NCI-H1930 (cell line): ENCODE measurements around the gene FAM131B.

Experiments used
- DNase-seq, 2 experiments: peaks; one replicate each; lab custom pipeline; 2025; lab: John Stamatoyannopoulos, UW

The FAM131B gene

GRCh38 chr7:143358626-143359025, 3.9 kb downstream of the FAM131B start:
- no peak for DNase-seq

GRCh38 chr7:143356414-143357050, 6.0 kb downstream of the FAM131B start:
- DNase-seq: no peak

DNA sequence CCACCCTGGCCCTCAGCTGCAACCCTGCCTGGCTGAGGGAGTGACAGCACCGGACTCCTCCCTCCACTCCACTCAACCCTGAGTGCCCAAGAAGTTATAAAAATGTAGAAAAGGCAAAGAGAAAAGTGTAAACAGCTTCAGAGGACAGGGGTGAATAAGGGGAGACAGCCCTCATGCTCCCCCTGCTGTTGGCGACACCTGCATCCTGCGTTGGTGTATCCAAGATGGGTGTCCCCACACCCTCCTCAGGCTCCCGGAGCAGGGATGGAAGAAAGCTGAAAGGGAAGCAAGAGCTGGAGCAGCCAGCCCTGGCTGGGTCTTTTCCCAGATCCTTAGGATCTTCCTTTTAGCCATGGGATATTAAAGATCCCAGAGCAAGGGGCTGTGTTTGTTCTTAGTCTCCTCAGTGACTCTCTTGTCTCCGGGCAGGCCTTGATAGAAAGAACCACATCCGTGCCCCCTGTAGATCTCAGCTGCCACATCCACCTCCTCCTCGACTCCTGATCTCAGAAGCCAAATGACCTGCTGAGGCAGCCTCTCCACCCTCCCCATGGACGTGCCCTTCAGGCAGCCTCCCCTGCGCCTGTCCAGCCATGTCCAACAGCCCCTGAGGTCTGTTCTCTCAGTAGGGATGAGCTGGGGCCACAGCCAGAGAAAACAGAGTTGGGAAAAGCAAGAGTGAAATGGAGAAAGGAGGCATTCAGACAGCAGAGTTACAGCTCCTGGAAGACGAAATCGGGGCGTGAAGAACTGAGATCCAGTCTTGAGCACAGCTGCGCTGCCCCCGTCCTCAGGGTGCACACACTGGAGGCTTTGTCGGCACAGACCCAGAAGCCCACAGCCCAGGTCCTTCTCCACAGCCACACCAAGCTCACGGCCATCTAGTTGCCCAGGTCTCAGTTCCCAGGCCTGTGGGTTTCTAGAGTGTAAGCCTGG, 6.8 kb downstream of the FAM131B start:
- DNase-seq: no peak

- DNase-seq: no peak
These were observed 7.5 kb downstream of the FAM131B start for GRCh38 chr7:143354965-143355364.

GRCh38 chr7:143354376-143354775, 8.1 kb downstream of the FAM131B start:
- no peak for DNase-seq

DNA sequence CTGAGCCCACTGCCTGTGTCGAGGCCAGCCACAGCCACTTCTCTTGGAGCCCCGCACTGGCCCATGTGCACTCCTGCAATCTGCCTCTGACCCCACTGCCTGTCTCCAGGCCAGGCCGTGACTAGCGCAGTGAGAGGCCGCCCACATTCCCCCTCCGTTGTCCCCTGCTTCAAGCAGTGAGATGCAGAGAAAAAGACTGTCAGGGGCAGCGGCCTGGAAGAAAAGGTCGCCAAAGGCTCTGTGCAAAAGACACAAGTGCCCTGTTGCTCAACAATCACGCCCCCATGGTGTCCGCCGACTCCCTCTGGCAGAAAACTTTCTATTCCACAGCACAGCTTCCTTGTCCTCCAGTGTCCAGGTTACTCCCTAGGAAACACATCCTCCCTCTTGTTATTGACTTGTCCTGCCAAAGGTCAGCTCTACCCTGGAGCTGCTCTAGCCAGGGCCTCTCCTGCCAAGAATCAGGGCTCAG, 9.9 kb downstream of the FAM131B start:
- DNase-seq: no peak

DNA sequence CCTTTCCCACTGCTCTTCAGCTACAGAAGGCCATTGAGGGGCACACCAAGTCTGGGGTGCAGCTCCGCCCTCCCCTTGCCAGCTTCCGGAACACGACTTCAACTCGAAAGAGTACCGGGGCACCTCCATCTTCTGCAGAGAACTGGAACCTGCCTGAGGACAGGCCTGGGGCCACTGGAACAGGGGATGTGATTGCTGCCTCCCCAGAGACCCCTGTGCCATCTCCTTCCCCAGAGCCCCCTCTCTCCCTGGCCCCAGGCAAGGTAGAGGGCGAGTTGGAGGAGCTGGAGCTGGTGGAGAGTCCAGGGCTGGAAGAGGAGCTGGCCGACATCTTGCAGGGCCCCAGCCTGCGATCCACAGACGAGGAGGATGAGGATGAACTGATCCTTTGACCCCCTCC, 10.9 kb downstream of the FAM131B start:
- DNase-seq: no peak

- DNase-seq: no peak
These were observed 11.5 kb downstream of the FAM131B start for GRCh38 chr7:143351060-143351459.

- DNase-seq: no peak
These were observed 14.6 kb downstream of the FAM131B start for GRCh38 chr7:143347950-143348349.

GRCh38 chr7:143346018-143346417, 16.5 kb downstream of the FAM131B start:
- no peak for DNase-seq

DNA sequence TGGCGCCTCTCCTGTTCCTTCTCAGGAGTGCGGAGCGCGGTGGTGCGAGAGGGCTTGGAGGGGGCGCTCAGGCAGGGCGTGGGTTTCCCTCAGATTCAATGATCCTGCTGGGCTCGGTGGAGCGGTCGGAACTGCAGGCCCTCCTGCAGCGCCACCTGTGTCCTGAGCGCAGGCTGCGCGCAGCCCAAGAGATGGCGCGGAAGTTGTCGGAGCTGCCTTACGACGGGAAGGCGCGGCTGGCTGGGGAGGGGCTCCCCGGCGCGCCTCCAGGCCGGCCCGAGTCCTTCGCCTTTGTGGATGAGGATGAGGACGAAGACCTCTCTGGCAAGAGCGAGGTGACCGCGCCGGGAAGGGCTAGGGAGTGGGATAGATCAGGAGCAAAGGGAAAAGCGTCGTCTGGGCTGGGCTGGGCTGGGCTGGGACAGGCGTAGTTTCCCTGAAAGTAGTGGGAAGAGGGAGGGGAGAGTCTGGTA, 17.0 kb downstream of the FAM131B start:
- DNase-seq: peak; percentile 72 to 75

DNA sequence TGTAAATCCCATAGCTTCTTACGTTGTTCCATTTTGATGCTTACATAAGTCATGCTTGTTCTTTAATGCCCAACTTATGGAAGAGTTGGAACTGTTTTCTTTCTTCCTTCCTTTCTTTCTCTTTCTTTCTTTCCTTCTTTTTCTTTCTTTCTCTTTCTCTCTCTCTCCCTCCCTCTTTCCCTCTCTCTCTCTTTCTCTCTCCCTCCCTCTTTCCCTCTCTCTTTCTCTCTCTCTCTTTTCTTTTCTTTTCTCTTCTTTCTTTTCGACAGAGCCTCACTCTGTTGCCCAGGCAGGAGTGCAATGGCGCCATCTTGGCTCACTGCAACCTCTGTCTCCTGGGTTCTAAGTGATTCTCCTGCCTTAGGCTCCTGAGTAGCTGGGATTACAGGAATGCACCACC, 18.9 kb downstream of the FAM131B start:
- DNase-seq: no peak

- DNase-seq: no peak
These were observed 20.7 kb downstream of the FAM131B start for GRCh38 chr7:143341842-143342241.

GRCh38 chr7:143337216-143337615, 25.3 kb downstream of the FAM131B start:
- DNase-seq: no peak

DNA sequence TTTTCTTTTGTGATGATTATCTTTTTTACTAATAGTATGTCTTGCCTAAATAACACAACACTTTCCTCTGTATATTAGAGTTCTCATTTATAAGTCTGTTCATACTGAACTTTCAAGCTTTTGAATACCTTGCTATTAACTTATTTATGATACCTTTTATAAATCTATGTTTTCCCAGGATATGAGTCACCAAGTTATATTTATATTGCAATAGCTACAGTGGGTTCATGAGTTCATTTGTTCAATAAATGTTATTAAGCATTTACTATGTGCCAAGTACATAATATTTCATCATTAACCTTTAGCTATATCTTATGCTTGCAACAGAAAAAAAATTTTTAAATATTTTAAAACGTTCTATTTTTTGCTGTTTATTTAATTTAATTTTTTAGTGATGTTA, 28.3 kb downstream of the FAM131B start:
- no peak for DNase-seq

- no peak for DNase-seq
These were observed 31.2 kb downstream of the FAM131B start for GRCh38 chr7:143331179-143331801.

- no peak for DNase-seq
These were observed 32.9 kb downstream of the FAM131B start for GRCh38 chr7:143329471-143330170.

- no peak for DNase-seq
These were observed 34.6 kb downstream of the FAM131B start for GRCh38 chr7:143327903-143328302.

- no peak for DNase-seq
These were observed 37.3 kb downstream of the FAM131B start for GRCh38 chr7:143325240-143325639.

- DNase-seq: no peak
These were observed 38.9 kb downstream of the FAM131B start for GRCh38 chr7:143323653-143324052.

- no peak for DNase-seq
These were observed 39.5 kb downstream of the FAM131B start for GRCh38 chr7:143322760-143323633.
